PC-3 (cell line): ENCODE measurements around the gene DLG2. TPM values are rescaled to one million over a fixed set of nuclear protein-coding genes. Genes with fewer than 3 reads are reported as not detected.

Source experiments
- ATAC-seq: fragments of 200-7000 bp; cut with Tn5 transposase; 2 replicates; pipeline ENCODE4 v1.9.1; 2020; ENCODE audit warnings: mild to moderate bottlenecking, moderate library complexity
- BruUV-seq: library from RNA; stranded (reverse); fragments of 400-500 nt; replicated peaks from 2 replicates; lab custom pipeline; 2021; lab: Mats Ljungman, UMichigan
- CTCF ChIA-PET: fragments of 300-600 bp; sonication (Branson Sonifier 250); formaldehyde crosslinking; loops from one replicate; lab custom pipeline; 2022; ENCODE audit warnings: antibody characterized with exemption; lab: Charles Lee
- POLR2A ChIA-PET: fragments of 300-600 bp; sonication (Branson Sonifier 250); formaldehyde crosslinking; loops from one replicate; lab custom pipeline; 2022; ENCODE audit warnings: antibody characterized with exemption; ENCODE audit not compliant: unreplicated experiment; lab: Charles Lee
- DNase-seq: peaks from one replicate; pipeline ENCODE4 v3.0.0-alpha.2; 2015
- H2AFZ ChIP-seq: fragments of 300-600 bp; sonication (generic); 2 replicates; pipeline ENCODE4 v1.6.0; 2016; ENCODE audit warnings: antibody characterized with exemption, low read length
- H3F3A ChIP-seq: fragments of 300-600 bp; sonication (generic); one replicate; pipeline ENCODE4 v1.6.0; 2017; ENCODE audit warnings: antibody characterized with exemption, low read length, control low read depth, mild to moderate bottlenecking; ENCODE audit not compliant: unreplicated experiment
- H3K27ac ChIP-seq: fragments of 300-600 bp; sonication (generic); 2 replicates; pipeline ENCODE4 v1.5.1; 2016; ENCODE audit warnings: mild to moderate bottlenecking, low read length
- H3K27me3 ChIP-seq: fragments of 300-600 bp; sonication (generic); 2 replicates; pipeline ENCODE4 v1.6.1; 2016; ENCODE audit warnings: low read length, mixed read lengths
- H3K36me3 ChIP-seq: fragments of 300-600 bp; sonication (generic); 2 replicates; pipeline ENCODE4 v1.6.1; 2016; ENCODE audit warnings: low read depth, mixed run types, low read length, mixed read lengths
- H3K4me1 ChIP-seq: fragments of 300-600 bp; sonication (generic); 2 replicates; pipeline ENCODE4 v1.5.1; 2016; ENCODE audit warnings: low read length; ENCODE audit not compliant: insufficient read depth
- H3K4me2 ChIP-seq: fragments of 300-600 bp; sonication (generic); 2 replicates; pipeline ENCODE4 v1.6.0; 2016; ENCODE audit warnings: low read length
- H3K4me3 ChIP-seq: fragments of 300-600 bp; sonication (generic); 2 replicates; pipeline ENCODE4 v1.5.1; 2016; ENCODE audit warnings: mild to moderate bottlenecking, low read length, mixed read lengths
- H3K79me2 ChIP-seq: fragments of 300-600 bp; sonication (generic); 2 replicates; pipeline ENCODE4 v1.6.1; 2017; ENCODE audit warnings: low read length, mixed read lengths
- H3K9ac ChIP-seq: fragments of 300-600 bp; sonication (generic); 2 replicates; pipeline ENCODE4 v1.6.0; 2016; ENCODE audit warnings: mild to moderate bottlenecking, low read length
- H3K9me2 ChIP-seq: fragments of 300-600 bp; sonication (generic); replicated peaks from 2 replicates; pipeline ENCODE4 v1.6.1; 2016; ENCODE audit warnings: mixed run types, low read length, mixed read lengths
- H3K9me3 ChIP-seq: fragments of 300-600 bp; sonication (generic); 2 replicates; pipeline ENCODE4 v1.6.1; 2016; ENCODE audit warnings: low read length, mixed read lengths
- H4K20me1 ChIP-seq: fragments of 300-600 bp; sonication (generic); 2 replicates; pipeline ENCODE4 v1.6.1; 2016; ENCODE audit warnings: low read length, mixed read lengths
- EZH2 ChIP-seq: fragments of 300-600 bp; sonication (generic); IDR thresholded peaks from one replicate; pipeline ENCODE4 v1.6.1; 2017; ENCODE audit warnings: antibody characterized with exemption, mild to moderate bottlenecking, low read length; ENCODE audit not compliant: unreplicated experiment
- EZH2phosphoT487 ChIP-seq: fragments of 300-600 bp; sonication (generic); IDR thresholded peaks from 2 replicates; pipeline ENCODE4 v1.6.1; 2018; ENCODE audit warnings: mild to moderate bottlenecking, antibody characterized with exemption, low read length, borderline replicate concordance
- intact Hi-C: fragments of 100-400 bp; cut with micrococcal nuclease; formaldehyde crosslinking; loops from 2 replicates; pipeline ENCODE4 v1.9.0; 2023
- total RNA-seq: library from RNA; depleted of rRNA; stranded (reverse); fragments of >200 nt; gene quantifications from 2 replicates; pipeline ENCODE4 v1.2.3, GENCODE V29; 2014
- TF ChIP-seq, protein P1 (sequence below): fragments of 300-600 bp; sonication (generic); conservative IDR thresholded peaks from 2 replicates; pipeline ENCODE4 v1.5.1; 2017; ENCODE audit warnings: antibody characterized with exemption, low read depth, mild to moderate bottlenecking, low read length

Gene DLG2
- total RNA-seq, 1 experiment from 2014 or later: 0.58 TPM

DNA sequence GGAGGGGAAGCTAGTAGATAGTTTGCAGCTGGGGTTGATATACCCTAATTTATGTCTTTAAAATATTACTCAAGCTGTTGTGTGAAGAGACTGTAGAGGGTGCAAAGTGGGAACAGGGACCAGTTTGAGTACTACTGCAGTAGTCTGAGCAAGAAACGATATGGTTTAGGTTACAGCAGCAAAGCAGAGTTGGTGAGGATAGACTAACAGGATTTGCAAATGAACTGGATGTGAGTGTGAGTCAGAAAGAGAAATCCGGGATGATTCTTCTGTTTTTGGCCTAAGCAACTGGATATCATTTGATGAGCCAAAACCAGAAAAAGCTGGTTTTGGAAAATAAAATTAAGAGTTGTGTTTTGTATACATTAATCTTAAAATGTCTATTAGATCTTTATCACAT, 1591.5 kb downstream of the DLG2 start:
- intact Hi-C loops: no loop called here
- no peak for ATAC-seq
- H3K9me3 ChIP-seq: peaks cover 10% of the 10 kb centered on the region; the same call in 1 of the 2 replicates
- no peaks in the 10 kb centered on the region for H3K4me1 ChIP-seq
- no peaks in the 10 kb centered on the region for H4K20me1 ChIP-seq
- no peaks in the 10 kb centered on the region for H3K36me3 ChIP-seq
- H3K4me2 ChIP-seq: no peak overlapping the region
- H3K9ac ChIP-seq: no peak overlapping the region
- H2AFZ ChIP-seq: no peak overlapping the region
- H3K9me2 ChIP-seq: no peaks in the 10 kb centered on the region
- no peaks in the 10 kb centered on the region for H3K27me3 ChIP-seq
- H3F3A ChIP-seq: no peaks in the 10 kb centered on the region
- no peak overlapping the region for H3K4me3 ChIP-seq
- no peak for TF ChIP-seq EZH2
- TF ChIP-seq, protein P1, sequence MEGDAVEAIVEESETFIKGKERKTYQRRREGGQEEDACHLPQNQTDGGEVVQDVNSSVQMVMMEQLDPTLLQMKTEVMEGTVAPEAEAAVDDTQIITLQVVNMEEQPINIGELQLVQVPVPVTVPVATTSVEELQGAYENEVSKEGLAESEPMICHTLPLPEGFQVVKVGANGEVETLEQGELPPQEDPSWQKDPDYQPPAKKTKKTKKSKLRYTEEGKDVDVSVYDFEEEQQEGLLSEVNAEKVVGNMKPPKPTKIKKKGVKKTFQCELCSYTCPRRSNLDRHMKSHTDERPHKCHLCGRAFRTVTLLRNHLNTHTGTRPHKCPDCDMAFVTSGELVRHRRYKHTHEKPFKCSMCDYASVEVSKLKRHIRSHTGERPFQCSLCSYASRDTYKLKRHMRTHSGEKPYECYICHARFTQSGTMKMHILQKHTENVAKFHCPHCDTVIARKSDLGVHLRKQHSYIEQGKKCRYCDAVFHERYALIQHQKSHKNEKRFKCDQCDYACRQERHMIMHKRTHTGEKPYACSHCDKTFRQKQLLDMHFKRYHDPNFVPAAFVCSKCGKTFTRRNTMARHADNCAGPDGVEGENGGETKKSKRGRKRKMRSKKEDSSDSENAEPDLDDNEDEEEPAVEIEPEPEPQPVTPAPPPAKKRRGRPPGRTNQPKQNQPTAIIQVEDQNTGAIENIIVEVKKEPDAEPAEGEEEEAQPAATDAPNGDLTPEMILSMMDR: no peak
- no peak for TF ChIP-seq EZH2phosphoT487
- DNase-seq: no peak
- no peak overlapping the region for H3K27ac ChIP-seq
- no TSS peak for BruUV-seq
- no peaks in the 10 kb centered on the region for H3K79me2 ChIP-seq
- CTCF ChIA-PET: no interaction called here
- POLR2A ChIA-PET: no interaction called here

DNA sequence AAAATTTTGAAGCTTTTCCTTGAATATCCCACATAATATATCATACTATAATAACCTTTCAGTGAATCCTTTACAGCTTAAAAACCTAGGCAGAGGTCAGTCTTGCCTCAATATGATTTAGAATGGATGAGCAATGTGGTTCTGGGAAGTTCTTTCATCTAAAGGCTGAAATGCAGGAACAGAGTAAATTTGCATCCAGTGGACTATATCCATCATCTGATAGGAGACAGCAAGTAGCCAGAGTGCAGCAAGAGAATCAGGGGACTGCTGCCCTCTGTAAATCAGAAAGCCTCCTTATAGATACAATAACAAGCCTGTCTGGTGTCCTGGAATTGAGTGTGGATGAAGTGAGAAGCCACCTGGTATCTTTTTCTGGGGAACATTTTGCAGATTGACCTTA, 1592.7 kb downstream of the DLG2 start:
- Histone ChIP-seq H3F3A (no peaks in the 10 kb centered on the region), H3K27ac (no peak overlapping the region), H3K4me1 (no peaks in the 10 kb centered on the region), H3K9ac (no peak overlapping the region), H3K36me3 (no peaks in the 10 kb centered on the region), H3K79me2 (no peaks in the 10 kb centered on the region), H3K4me3 (no peak overlapping the region), H4K20me1 (no peaks in the 10 kb centered on the region), H3K27me3 (no peaks in the 10 kb centered on the region), H3K4me2 (no peak overlapping the region), H3K9me3 (peaks cover 16% of the 10 kb centered on the region; the same call in 1 of the 2 replicates), H3K9me2 (no peaks in the 10 kb centered on the region), H2AFZ (no peak overlapping the region)
- DNase-seq: no peak
- TF ChIP-seq EZH2 (no peak), EZH2phosphoT487 (no peak)
- TF ChIP-seq, protein P1: no peak
- CTCF ChIA-PET: no interaction called here
- no TSS peak for BruUV-seq
- intact Hi-C loops: no loop called here
- POLR2A ChIA-PET: no interaction called here
- ATAC-seq: no peak

DNA sequence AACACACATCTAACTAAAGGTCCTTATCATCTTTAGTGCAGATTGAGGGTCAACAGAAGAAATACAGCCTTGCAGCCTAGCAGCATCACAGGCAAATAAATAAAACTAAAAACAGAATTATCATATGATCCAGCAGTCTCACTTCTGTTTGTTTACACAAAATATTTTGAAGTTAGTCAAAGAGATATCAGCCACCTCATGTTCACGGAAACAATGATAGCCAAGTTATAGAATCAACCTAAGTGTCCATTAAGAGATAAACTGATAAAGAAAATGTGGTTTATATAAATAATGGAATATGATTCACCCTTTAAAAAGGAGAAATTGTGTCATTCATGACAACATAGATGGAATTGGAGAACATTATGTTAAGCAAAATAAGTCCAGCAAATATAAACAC, 1602.9 kb downstream of the DLG2 start:
- Histone ChIP-seq H3K4me3 (no peak overlapping the region), H3K27me3 (no peaks in the 10 kb centered on the region), H3K27ac (no peak overlapping the region), H3K4me1 (no peaks in the 10 kb centered on the region), H3K9me3 (peaks cover 13% of the 10 kb centered on the region; the same call in 1 of the 2 replicates), H2AFZ (no peak overlapping the region), H3F3A (no peaks in the 10 kb centered on the region), H3K9ac (no peak overlapping the region), H3K9me2 (no peaks in the 10 kb centered on the region), H4K20me1 (no peaks in the 10 kb centered on the region), H3K79me2 (no peaks in the 10 kb centered on the region), H3K36me3 (no peaks in the 10 kb centered on the region), H3K4me2 (no peak overlapping the region)
- TF ChIP-seq EZH2 (no peak), EZH2phosphoT487 (no peak)
- TF ChIP-seq, protein P1: no peak
- DNase-seq: no peak
- no peak for ATAC-seq
- intact Hi-C loops: no loop called here
- BruUV-seq: no TSS peak
- ChIA-PET CTCF (no interaction called here), POLR2A (no interaction called here)
